SK-N-SH treated with all-trans-retinoic acid at 6 μM for 48 hours (cell line): ENCODE measurements around the gene PRCC.

Experiments
- ATAC-seq: fragments of 200-7000 bp; cut with Tn5 transposase; 3 replicates; pipeline ENCODE4 v1.9.1; 2020; ENCODE audit warnings: mild to moderate bottlenecking, moderate library complexity
- BACH2 ChIP-seq: fragments of 250-450 bp; sonication (Bioruptor Pico); IDR thresholded peaks from 2 replicates; pipeline ENCODE4 v1.9.0; 2021; ENCODE audit warnings: mild to moderate bottlenecking, borderline replicate concordance
- CSDC2 ChIP-seq: fragments of 250-450 bp; sonication (Bioruptor Pico); IDR thresholded peaks from 2 replicates; pipeline ENCODE4 v1.5.0; 2020; ENCODE audit warnings: mild to moderate bottlenecking, moderate library complexity
- ESRRG ChIP-seq: fragments of 250-450 bp; sonication (Bioruptor Pico); IDR thresholded peaks from 2 replicates; pipeline ENCODE4 v1.6.1; 2021; ENCODE audit warnings: mild to moderate bottlenecking
- GLIS3 ChIP-seq: fragments of 250-450 bp; sonication (Bioruptor Pico); IDR thresholded peaks from 2 replicates; pipeline ENCODE4 v1.5.0; 2020; ENCODE audit warnings: mild to moderate bottlenecking, moderate library complexity
- OSR1 ChIP-seq: fragments of 250-450 bp; sonication (Bioruptor Pico); IDR thresholded peaks from 2 replicates; pipeline ENCODE4 v1.8.0; 2022; ENCODE audit warnings: moderate library complexity, mild to moderate bottlenecking, inconsistent platforms
- PPARA ChIP-seq: fragments of 250-450 bp; sonication (Bioruptor Pico); IDR thresholded peaks from 2 replicates; pipeline ENCODE4 v1.5.0; 2020; ENCODE audit warnings: mild to moderate bottlenecking, borderline replicate concordance
- RARB ChIP-seq: fragments of 250-450 bp; sonication (Bioruptor Pico); IDR thresholded peaks from 2 replicates; pipeline ENCODE4 v1.8.0; 2021; ENCODE audit warnings: mild to moderate bottlenecking, moderate library complexity
- SNAI2 ChIP-seq: fragments of 250-450 bp; sonication (Bioruptor Pico); IDR thresholded peaks from 2 replicates; pipeline ENCODE4 v1.5.0; 2020; ENCODE audit warnings: mild to moderate bottlenecking, moderate library complexity
- TCF4 ChIP-seq: fragments of 250-450 bp; sonication (Bioruptor Pico); IDR thresholded peaks from 2 replicates; pipeline ENCODE4 v1.8.0; 2021; ENCODE audit warnings: mild to moderate bottlenecking, moderate library complexity, borderline replicate concordance
- TOX ChIP-seq: fragments of 250-450 bp; sonication (Bioruptor Pico); IDR thresholded peaks from 2 replicates; pipeline ENCODE4 v1.8.0; 2021; ENCODE audit warnings: mild to moderate bottlenecking, moderate library complexity, borderline replicate concordance
- ZC3H10 ChIP-seq: fragments of 250-450 bp; sonication (Bioruptor Pico); IDR thresholded peaks from 2 replicates; pipeline ENCODE4 v1.5.1; 2021; ENCODE audit warnings: mild to moderate bottlenecking, moderate library complexity
- ZFP3 ChIP-seq: fragments of 250-450 bp; sonication (Bioruptor Pico); IDR thresholded peaks from 2 replicates; pipeline ENCODE4 v1.5.0; 2020; ENCODE audit warnings: mild to moderate bottlenecking, moderate library complexity
- ZFP30 ChIP-seq: fragments of 450-650 bp; formaldehyde crosslinking; IDR thresholded peaks from 2 replicates; pipeline ENCODE4 v1.5.0; 2022; ENCODE audit warnings: mild to moderate bottlenecking, moderate library complexity
- ZNF565 ChIP-seq: fragments of 450-650 bp; formaldehyde crosslinking; conservative IDR thresholded peaks from 2 replicates; pipeline ENCODE4 v1.5.0; 2020; ENCODE audit warnings: low read depth, mild to moderate bottlenecking, moderate library complexity
- TF ChIP-seq, protein P1 (sequence below): fragments of 250-450 bp; sonication (Bioruptor Pico); IDR thresholded peaks from 2 replicates; pipeline ENCODE4 v1.8.0; 2021; ENCODE audit warnings: low read depth, mild to moderate bottlenecking, moderate library complexity, borderline replicate concordance
- TF ChIP-seq, protein P2 (sequence below): fragments of 250-450 bp; sonication (Bioruptor Pico); IDR thresholded peaks from 2 replicates; pipeline ENCODE4 v1.8.0; 2020; ENCODE audit warnings: mild to moderate bottlenecking, moderate library complexity, borderline replicate concordance
- TF ChIP-seq, protein P3 (sequence below): fragments of 250-450 bp; sonication (Bioruptor Pico); IDR thresholded peaks from 2 replicates; pipeline ENCODE4 v1.5.1; 2020; ENCODE audit warnings: low read depth, mild to moderate bottlenecking, moderate library complexity
- TF ChIP-seq, protein P4 (sequence below): fragments of 250-450 bp; sonication (Bioruptor Pico); IDR thresholded peaks from 2 replicates; pipeline ENCODE4 v1.5.1; 2021; ENCODE audit warnings: mild to moderate bottlenecking, moderate library complexity
- TF ChIP-seq, protein P5 (sequence below): fragments of 250-450 bp; sonication (Bioruptor Pico); IDR thresholded peaks from 2 replicates; pipeline ENCODE4 v1.5.0; 2020; ENCODE audit warnings: mild to moderate bottlenecking, moderate library complexity

PRCC gene

DNA sequence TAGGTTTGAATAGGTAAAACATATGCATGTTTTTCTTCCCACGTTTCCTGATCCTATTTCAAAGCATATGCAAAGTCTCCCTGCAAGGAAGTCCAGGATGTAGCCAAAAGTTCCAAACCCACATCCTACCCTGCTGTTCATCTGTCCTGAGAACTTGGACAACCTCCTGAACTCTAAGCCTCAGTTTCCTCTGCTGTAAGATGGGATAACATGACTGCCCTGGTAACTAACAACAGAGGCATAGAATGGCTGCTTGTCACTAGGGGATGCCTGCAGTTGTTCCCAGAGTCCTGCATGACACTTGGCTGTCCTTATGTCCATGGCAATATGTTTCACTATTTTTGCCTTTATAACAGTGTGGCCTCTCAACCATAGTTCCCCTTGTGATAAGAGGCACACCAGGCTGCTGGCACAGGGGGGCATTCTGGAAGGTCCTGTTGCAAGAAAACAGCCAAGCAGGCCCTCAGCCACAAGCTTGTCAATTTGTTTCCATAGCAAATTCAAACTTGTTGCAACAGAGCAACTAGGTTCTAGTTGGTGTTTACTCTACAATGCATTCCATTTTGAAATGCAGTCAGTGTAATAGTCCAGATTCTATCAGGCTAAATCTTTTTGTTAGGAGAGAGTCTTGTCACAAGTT lies 14.4 kb upstream of the PRCC start (continued):
- TF ChIP-seq, protein P1, sequence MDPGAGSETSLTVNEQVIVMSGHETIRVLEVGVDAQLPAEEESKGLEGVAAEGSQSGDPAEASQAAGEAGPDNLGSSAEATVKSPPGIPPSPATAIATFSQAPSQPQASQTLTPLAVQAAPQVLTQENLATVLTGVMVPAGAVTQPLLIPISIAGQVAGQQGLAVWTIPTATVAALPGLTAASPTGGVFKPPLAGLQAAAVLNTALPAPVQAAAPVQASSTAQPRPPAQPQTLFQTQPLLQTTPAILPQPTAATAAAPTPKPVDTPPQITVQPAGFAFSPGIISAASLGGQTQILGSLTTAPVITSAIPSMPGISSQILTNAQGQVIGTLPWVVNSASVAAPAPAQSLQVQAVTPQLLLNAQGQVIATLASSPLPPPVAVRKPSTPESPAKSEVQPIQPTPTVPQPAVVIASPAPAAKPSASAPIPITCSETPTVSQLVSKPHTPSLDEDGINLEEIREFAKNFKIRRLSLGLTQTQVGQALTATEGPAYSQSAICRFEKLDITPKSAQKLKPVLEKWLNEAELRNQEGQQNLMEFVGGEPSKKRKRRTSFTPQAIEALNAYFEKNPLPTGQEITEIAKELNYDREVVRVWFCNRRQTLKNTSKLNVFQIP: no peak
- TF ChIP-seq, protein P2, sequence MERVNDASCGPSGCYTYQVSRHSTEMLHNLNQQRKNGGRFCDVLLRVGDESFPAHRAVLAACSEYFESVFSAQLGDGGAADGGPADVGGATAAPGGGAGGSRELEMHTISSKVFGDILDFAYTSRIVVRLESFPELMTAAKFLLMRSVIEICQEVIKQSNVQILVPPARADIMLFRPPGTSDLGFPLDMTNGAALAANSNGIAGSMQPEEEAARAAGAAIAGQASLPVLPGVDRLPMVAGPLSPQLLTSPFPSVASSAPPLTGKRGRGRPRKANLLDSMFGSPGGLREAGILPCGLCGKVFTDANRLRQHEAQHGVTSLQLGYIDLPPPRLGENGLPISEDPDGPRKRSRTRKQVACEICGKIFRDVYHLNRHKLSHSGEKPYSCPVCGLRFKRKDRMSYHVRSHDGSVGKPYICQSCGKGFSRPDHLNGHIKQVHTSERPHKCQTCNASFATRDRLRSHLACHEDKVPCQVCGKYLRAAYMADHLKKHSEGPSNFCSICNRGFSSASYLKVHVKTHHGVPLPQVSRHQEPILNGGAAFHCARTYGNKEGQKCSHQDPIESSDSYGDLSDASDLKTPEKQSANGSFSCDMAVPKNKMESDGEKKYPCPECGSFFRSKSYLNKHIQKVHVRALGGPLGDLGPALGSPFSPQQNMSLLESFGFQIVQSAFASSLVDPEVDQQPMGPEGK: no peak
- TF ChIP-seq, protein P3, sequence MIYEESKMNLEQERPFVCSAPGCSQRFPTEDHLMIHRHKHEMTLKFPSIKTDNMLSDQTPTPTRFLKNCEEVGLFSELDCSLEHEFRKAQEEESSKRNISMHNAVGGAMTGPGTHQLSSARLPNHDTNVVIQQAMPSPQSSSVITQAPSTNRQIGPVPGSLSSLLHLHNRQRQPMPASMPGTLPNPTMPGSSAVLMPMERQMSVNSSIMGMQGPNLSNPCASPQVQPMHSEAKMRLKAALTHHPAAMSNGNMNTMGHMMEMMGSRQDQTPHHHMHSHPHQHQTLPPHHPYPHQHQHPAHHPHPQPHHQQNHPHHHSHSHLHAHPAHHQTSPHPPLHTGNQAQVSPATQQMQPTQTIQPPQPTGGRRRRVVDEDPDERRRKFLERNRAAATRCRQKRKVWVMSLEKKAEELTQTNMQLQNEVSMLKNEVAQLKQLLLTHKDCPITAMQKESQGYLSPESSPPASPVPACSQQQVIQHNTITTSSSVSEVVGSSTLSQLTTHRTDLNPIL: no peak

DNA sequence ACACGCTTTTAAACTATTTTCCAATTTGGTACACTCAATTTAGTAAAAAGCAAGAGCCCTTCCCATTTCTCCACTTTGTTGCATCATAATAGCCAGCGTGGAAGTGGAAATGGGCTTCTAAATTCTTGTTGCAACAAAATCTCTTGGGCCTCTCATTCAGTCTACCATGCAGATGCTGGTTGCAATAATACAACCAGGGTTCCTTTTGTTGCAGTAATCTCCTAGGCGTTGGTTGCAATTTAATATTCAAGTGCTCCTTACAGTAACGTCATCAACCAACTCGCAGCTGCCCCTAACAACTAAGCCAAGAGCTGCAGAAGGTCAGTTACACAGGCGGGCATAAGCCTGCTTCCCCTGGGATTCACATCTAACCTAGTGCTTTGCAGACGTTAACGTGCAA lies 13.1 kb upstream of the PRCC start:
- ATAC-seq: no peak
- TF ChIP-seq RARB (CRISPR knock-in tag): no peak
- no peak for TF ChIP-seq ZFP30 (CRISPR knock-in tag)
- TF ChIP-seq PPARA (CRISPR knock-in tag): no peak
- no peak for TF ChIP-seq ZC3H10
- no peak for TF ChIP-seq BACH2 (CRISPR knock-in tag)
- no peak for TF ChIP-seq ZNF565 (CRISPR knock-in tag)
- TF ChIP-seq, protein P2: no peak
- no peak for TF ChIP-seq ESRRG (CRISPR knock-in tag)
- no peak for TF ChIP-seq OSR1 (CRISPR knock-in tag)
- TF ChIP-seq TOX (CRISPR knock-in tag): no peak
- TF ChIP-seq, protein P3: no peak
- no peak for TF ChIP-seq SNAI2 (CRISPR knock-in tag)
- TF ChIP-seq CSDC2 (CRISPR knock-in tag): no peak
- TF ChIP-seq, protein P4, sequence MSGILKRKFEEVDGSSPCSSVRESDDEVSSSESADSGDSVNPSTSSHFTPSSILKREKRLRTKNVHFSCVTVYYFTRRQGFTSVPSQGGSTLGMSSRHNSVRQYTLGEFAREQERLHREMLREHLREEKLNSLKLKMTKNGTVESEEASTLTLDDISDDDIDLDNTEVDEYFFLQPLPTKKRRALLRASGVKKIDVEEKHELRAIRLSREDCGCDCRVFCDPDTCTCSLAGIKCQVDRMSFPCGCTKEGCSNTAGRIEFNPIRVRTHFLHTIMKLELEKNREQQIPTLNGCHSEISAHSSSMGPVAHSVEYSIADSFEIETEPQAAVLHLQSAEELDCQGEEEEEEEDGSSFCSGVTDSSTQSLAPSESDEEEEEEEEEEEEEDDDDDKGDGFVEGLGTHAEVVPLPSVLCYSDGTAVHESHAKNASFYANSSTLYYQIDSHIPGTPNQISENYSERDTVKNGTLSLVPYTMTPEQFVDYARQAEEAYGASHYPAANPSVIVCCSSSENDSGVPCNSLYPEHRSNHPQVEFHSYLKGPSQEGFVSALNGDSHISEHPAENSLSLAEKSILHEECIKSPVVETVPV (CRISPR knock-in tag): no peak
- TF ChIP-seq, protein P5, sequence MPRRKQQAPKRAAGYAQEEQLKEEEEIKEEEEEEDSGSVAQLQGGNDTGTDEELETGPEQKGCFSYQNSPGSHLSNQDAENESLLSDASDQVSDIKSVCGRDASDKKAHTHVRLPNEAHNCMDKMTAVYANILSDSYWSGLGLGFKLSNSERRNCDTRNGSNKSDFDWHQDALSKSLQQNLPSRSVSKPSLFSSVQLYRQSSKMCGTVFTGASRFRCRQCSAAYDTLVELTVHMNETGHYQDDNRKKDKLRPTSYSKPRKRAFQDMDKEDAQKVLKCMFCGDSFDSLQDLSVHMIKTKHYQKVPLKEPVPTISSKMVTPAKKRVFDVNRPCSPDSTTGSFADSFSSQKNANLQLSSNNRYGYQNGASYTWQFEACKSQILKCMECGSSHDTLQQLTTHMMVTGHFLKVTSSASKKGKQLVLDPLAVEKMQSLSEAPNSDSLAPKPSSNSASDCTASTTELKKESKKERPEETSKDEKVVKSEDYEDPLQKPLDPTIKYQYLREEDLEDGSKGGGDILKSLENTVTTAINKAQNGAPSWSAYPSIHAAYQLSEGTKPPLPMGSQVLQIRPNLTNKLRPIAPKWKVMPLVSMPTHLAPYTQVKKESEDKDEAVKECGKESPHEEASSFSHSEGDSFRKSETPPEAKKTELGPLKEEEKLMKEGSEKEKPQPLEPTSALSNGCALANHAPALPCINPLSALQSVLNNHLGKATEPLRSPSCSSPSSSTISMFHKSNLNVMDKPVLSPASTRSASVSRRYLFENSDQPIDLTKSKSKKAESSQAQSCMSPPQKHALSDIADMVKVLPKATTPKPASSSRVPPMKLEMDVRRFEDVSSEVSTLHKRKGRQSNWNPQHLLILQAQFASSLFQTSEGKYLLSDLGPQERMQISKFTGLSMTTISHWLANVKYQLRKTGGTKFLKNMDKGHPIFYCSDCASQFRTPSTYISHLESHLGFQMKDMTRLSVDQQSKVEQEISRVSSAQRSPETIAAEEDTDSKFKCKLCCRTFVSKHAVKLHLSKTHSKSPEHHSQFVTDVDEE: no peak
- TF ChIP-seq TCF4 (CRISPR knock-in tag): no peak
- TF ChIP-seq GLIS3 (CRISPR knock-in tag): no peak
- no peak for TF ChIP-seq ZFP3 (CRISPR knock-in tag)
